HG02642 (cell line): ENCODE results near the gene SCG3.

Experiments used
- ATAC-seq: cut with Tn5 transposase; IDR thresholded peaks from one replicate; pipeline ENCODE4 v1.9.1; 2021; ENCODE audit warnings: mild to moderate bottlenecking; ENCODE audit not compliant: unreplicated experiment, poor library complexity

The SCG3 gene

GRCh38 chr15:51677452-51677851 lies 3.9 kb upstream of the SCG3 start:
- ATAC-seq = no peak

GRCh38 chr15:51678096-51678495 lies 3.2 kb upstream of the SCG3 start:
- ATAC-seq = no peak

GRCh38 chr15:51680321-51680720 lies 982 bp upstream of the SCG3 start:
- ATAC-seq = no peak

- ATAC-seq = no peak
Observed at GRCh38 chr15:51687565-51687964, 6.3 kb downstream of the SCG3 start.

GRCh38 chr15:51688863-51689262 lies 7.6 kb downstream of the SCG3 start:
- no peak for ATAC-seq

GRCh38 chr15:51692154-51692553 lies 10.9 kb downstream of the SCG3 start:
- no peak for ATAC-seq

- no peak for ATAC-seq
Observed at GRCh38 chr15:51696566-51696965, 15.3 kb downstream of the SCG3 start.

- ATAC-seq = no peak
Observed at GRCh38 chr15:51697163-51697562, 15.9 kb downstream of the SCG3 start.

- no peak for ATAC-seq
Observed at GRCh38 chr15:51699373-51699772, 18.1 kb downstream of the SCG3 start.

GRCh38 chr15:51702710-51703109 lies 21.4 kb downstream of the SCG3 start:
- no peak for ATAC-seq

GRCh38 chr15:51706291-51706690 lies 25.0 kb downstream of the SCG3 start:
- no peak for ATAC-seq

- no peak for ATAC-seq
Observed at GRCh38 chr15:51706926-51707608, 25.8 kb downstream of the SCG3 start.

- ATAC-seq = no peak
Observed at GRCh38 chr15:51708013-51708412, 26.7 kb downstream of the SCG3 start.

- no peak for ATAC-seq
Observed at GRCh38 chr15:51709031-51709430, 27.7 kb downstream of the SCG3 start.

- no peak for ATAC-seq
Observed at GRCh38 chr15:51714162-51714561, 32.9 kb downstream of the SCG3 start.

GRCh38 chr15:51714911-51715310 lies 33.6 kb downstream of the SCG3 start:
- no peak for ATAC-seq

GRCh38 chr15:51718219-51718618 lies 36.9 kb downstream of the SCG3 start:
- ATAC-seq = no peak

GRCh38 chr15:51718746-51719145 lies 37.4 kb downstream of the SCG3 start:
- no peak for ATAC-seq

- no peak for ATAC-seq
Observed at GRCh38 chr15:51720201-51720995, 39.1 kb downstream of the SCG3 start.

- ATAC-seq = no peak
Observed at GRCh38 chr15:51721199-51721960, 40.1 kb downstream of the SCG3 start.

- ATAC-seq = no peak
Observed at GRCh38 chr15:51724199-51724598, 42.9 kb downstream of the SCG3 start.
